Measurements from ENCODE around the gene CALHM2. TPM values are rescaled to one million over a fixed set of nuclear protein-coding genes. Genes with fewer than 3 reads are reported as not detected.
"Not testable (repeated sequence)": the region's sequence is repeated elsewhere in the genome, so short reads cannot be mapped to it uniquely, and the experiment has no call there.

CALHM2 gene
- total and polyA plus RNA-seq, 2 donors (not counting 3 experiments of a cell fraction or from before 2014, with no cell fraction given): 32.1 to 38.4 TPM

GRCh38 chr10:103417601-103418000 lies 34.6 kb downstream of the CALHM2 start:
- dilution Hi-C loops (cut with MboI; ENCODE audit: extremely low pct_ligation_motif_present, low sequenced_read_pairs) (no loop called here), intact Hi-C loops (cut with micrococcal nuclease) (loop anchor here (1.0 to 2.0 kb wide), 3 partner anchors 68 to 175 kb away; no protein-coding TSS in a partner anchor)
- Histone ChIP-seq H3K9me3 (replicated peaks; ENCODE audit: control insufficient read depth, insufficient read depth, low read length) (no peaks in the 10 kb centered on the region), H3K27me3 (ENCODE audit: control insufficient read depth in 2 of 2, insufficient read depth in 2 of 2, low read length in 2 of 2) (no peaks in the 10 kb centered on the region), H3K27ac (ENCODE audit: insufficient read depth, low read depth, low read length) (no peak overlapping the region), H3K36me3 (ENCODE audit: control insufficient read depth in 2 of 2, extremely low read depth in 1 of 2, insufficient read depth in 2 of 2, low read length in 2 of 2) (peaks cover 49 to 66% of the 10 kb centered on the region in 2 experiments), H3K9ac (replicated peaks; ENCODE audit: extremely low read depth, insufficient read depth, low read length) (no peak overlapping the region), H3K4me3 (replicated peaks in 1 of 3; ENCODE audit: insufficient read depth in 1 of 3, low read depth in 1 of 3, low read length in 3 of 3) (no peak overlapping the region), H2AFZ (ENCODE audit: low read depth, low read length) (no peak overlapping the region), H3K4me1 (ENCODE audit: control insufficient read depth, extremely low read depth, insufficient read depth, low read length) (no peaks in the 10 kb centered on the region), H3K79me2 (ENCODE audit: control insufficient read depth, insufficient read depth, low read length) (no peaks in the 10 kb centered on the region), H3K9me1 (replicated peaks; ENCODE audit: control insufficient read depth, extremely low read depth, insufficient read depth, low read length) (no peaks in the 10 kb centered on the region), H3K4me2 (ENCODE audit: insufficient read depth, low read length) (no peak overlapping the region), H4K20me1 (replicated peaks; ENCODE audit: control insufficient read depth, extremely low read depth, insufficient read depth, low read length) (no peaks in the 10 kb centered on the region)
- POLR2A ChIA-PET: interaction anchor here (0.5 kb wide), 1 partner anchor 64 kb away, joined by 5 read pairs; no protein-coding TSS in a partner anchor
- TF ChIP-seq CTCF (IDR thresholded peaks at IDR 0.05; ENCODE audit: extremely low read depth in 1 of 2, insufficient read depth in 1 of 2, low read depth in 1 of 2, low read length in 2 of 2): no peak
- CTCF ChIA-PET: interaction anchor here (0.7 to 4.3 kb wide), 12 partner anchors 8 to 269 kb away, joined by 3 to 45 read pairs (median 8); partner anchors contain the start of gene NEURL1
- DNase-seq (ENCODE audit: low read depth, low spot score) (no peak), FAIRE-seq (no peak)
- no TSS peak for BruUV-seq (replicated peaks)

- H3K4me1 ChIP-seq (ENCODE audit: control insufficient read depth, extremely low read depth, insufficient read depth, low read length); H3K9me1 ChIP-seq (replicated peaks; ENCODE audit: control insufficient read depth, extremely low read depth, insufficient read depth, low read length); FAIRE-seq; H3K79me2 ChIP-seq (ENCODE audit: control insufficient read depth, insufficient read depth, low read length); H4K20me1 ChIP-seq (replicated peaks; ENCODE audit: control insufficient read depth, extremely low read depth, insufficient read depth, low read length); H3K4me3 ChIP-seq (replicated peaks in 1 of 3; ENCODE audit: insufficient read depth in 1 of 3, low read depth in 1 of 3, low read length in 3 of 3); dilution Hi-C loops (cut with MboI; ENCODE audit: extremely low pct_ligation_motif_present, low sequenced_read_pairs); H3K27ac ChIP-seq (ENCODE audit: insufficient read depth, low read depth, low read length); H3K4me2 ChIP-seq (ENCODE audit: insufficient read depth, low read length); H3K9me3 ChIP-seq (replicated peaks; ENCODE audit: control insufficient read depth, insufficient read depth, low read length); H3K9ac ChIP-seq (replicated peaks; ENCODE audit: extremely low read depth, insufficient read depth, low read length); POLR2A ChIA-PET; H2AFZ ChIP-seq (ENCODE audit: low read depth, low read length); H3K27me3 ChIP-seq (ENCODE audit: control insufficient read depth in 2 of 2, insufficient read depth in 2 of 2, low read length in 2 of 2); BruUV-seq (replicated peaks); DNase-seq (ENCODE audit: low read depth, low spot score): not testable (repeated sequence)
- intact Hi-C loops (cut with micrococcal nuclease): loop anchor here (1.0 to 2.0 kb wide), 3 partner anchors 68 to 176 kb away; no protein-coding TSS in a partner anchor
- peaks cover 46 to 65% of the 10 kb centered on the region in 2 experiments for H3K36me3 ChIP-seq (ENCODE audit: control insufficient read depth in 2 of 2, extremely low read depth in 1 of 2, insufficient read depth in 2 of 2, low read length in 2 of 2)
- CTCF ChIA-PET: interaction anchor here (0.7 to 4.3 kb wide), 12 partner anchors 9 to 269 kb away, joined by 3 to 45 read pairs (median 8); partner anchors contain the start of gene NEURL1
These were observed 35.1 kb downstream of the CALHM2 start for GRCh38 chr10:103417148-103417469.

Measured in endothelial cell of umbilical vein (primary cell).